HG03439 (cell line): ENCODE measurements around the gene WDR41.
"Not testable (repeated sequence)": the region's sequence is repeated elsewhere in the genome, so short reads cannot be mapped to it uniquely, and the experiment has no call there.

Experiments
- ATAC-seq: cut with Tn5 transposase; IDR thresholded peaks from one replicate; pipeline ENCODE4 v1.9.1; 2021; ENCODE audit warnings: mild to moderate bottlenecking, moderate library complexity; ENCODE audit not compliant: unreplicated experiment

Gene WDR41

GRCh38 chr5:77491783-77492652 lies at the start of gene WDR41:
Gene WDR41, minus strand, starts transcription at chr5:77492316. Its CDS starts 96 bp downstream, at chr5:77492220.
- ATAC-seq = peak; percentile 91

DNA sequence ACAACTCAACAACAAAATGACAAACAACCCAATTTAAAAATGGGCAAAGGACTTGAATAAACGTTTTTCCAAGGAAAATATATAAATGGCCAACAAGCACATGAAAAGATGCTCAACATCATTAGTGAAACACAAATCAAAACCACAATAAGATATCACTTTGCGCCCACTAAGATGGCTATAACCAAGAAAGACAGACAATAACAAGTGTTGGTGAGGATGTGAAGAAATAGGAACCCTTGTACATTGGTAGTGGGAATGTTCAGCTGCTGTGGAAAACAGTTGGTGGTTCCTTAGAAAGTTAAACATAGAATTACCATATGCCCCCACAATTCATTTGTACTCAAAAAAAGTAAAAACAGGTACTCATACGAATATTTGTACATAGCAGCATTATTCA lies 39.2 kb upstream of the WDR41 start:
- ATAC-seq = no peak

- no peak for ATAC-seq
Measured at GRCh38 chr5:77518304-77518703, 26.2 kb upstream of the WDR41 start.

- ATAC-seq = no peak
Measured at GRCh38 chr5:77514457-77514856, 22.3 kb upstream of the WDR41 start.

GRCh38 chr5:77513321-77513720 lies 21.2 kb upstream of the WDR41 start:
- no peak for ATAC-seq

- ATAC-seq = not testable (repeated sequence)
Measured at GRCh38 chr5:77501132-77501531, 9.0 kb upstream of the WDR41 start.

GRCh38 chr5:77499973-77500372 lies 7.9 kb upstream of the WDR41 start:
- ATAC-seq = no peak

- no peak for ATAC-seq
Measured at GRCh38 chr5:77499441-77499840, 7.3 kb upstream of the WDR41 start.

DNA sequence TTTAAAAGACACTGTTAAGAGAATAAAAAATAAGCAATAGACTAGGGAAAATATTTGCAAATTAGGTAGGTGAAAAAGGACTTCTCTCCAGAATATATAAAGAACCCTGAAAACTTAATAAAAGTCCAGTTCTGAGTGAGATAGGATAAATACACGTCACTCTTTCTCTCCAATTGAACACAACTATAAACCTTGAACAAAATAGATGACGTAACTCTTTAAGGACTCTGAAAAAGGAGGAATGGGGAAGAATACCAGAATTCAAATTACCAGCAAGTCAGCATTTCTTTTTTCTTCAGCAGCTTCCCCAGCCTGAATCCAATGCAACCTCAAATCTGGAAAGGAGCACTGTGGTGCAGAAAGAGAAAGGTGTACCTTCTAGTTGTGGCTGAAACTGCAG lies 6.8 kb upstream of the WDR41 start:
- no peak for ATAC-seq

DNA sequence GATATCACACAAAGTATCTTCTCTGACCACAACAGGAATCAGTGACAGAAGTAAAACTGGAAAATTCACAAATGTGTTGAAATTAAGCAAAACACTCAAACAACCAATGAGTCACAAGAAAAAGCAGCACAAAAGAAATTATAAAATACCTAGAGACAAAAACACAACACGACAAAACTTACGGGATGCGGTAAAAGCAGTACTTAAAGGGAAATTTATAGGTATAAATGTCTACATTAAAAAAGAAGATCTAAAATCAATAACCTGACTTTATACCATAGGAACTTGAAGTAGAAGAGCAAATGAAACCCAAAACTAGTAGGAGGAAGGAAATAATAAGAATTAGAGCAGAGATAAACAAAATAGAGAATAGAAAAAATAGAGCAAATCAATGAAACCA lies 2.8 kb upstream of the WDR41 start:
- no peak for ATAC-seq

DNA sequence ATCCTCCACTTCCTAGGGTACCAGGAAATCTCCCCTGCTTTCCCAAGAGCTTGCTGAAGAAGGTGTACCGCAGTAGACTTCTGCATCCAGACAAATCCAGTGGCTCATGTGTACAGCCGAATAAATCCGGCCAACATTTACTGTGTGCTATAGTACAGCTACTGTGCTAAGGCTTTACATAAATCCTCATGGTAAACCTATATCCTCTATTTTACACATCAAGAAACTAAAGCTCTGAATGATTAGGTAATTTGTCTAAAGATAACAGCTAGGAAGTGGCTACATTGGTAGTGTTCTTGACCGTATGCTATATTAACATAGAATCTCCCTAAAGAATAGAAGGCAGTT lies 511 bp upstream of the WDR41 start:
- ATAC-seq = peak; percentile 4

DNA sequence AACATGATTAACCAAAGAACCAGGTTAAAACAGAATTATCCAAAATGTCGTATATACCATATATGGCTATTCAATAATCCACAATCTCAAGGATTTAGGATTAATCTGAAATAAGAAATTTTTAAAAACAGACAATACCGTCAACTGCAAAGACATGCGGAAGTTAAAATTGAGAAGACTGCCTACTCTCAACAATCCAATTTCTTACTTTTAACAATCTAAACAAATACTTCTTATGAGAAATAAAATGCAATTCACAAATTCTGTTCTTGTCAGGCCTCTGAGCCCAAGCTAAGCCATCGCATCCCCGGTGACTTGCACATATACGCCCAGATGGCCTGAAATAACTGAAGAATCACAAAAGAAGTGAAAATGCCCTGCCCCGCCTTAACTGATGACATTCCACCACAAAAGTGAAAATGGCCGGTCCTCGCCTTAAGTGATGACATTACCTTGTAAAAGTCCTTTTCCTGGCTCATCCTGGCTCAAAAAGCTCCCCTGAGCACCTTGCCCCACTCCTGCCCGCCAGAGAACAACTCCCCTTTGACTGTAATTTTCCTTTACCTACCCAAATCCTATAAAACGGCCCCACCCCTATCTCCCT lies 1.3 kb downstream of the WDR41 start:
- not testable (repeated sequence) for ATAC-seq

DNA sequence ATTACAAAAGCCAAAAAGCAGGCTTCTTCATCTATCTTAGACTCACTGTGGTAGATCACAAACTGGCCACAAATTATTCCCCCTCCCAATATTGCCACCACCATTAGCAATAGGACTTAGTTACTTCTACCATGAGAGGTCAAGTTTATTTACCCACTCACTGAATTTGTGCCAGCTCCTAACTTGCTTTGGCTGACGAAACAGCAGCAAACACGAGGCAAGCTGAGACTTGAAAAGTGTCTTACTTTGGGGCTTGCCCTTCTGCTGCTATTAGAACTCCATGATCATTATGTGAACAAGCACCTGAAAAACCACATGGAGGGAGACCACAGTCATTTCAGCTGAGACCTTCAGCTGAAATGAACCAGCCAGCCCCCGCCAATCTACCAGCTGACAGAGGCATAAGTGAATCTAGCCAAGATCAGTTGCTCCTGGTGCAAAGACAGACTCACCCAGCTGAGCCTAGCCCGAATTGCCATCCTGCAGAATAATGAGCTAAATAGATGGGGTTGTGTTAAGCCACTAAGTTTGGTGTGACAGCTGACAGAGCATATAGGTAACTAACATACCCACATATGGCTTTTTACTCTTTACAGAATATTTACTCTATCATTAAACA lies 5.7 kb downstream of the WDR41 start:
- no peak for ATAC-seq

GRCh38 chr5:77483682-77484081 lies 8.4 kb downstream of the WDR41 start:
- no peak for ATAC-seq

DNA sequence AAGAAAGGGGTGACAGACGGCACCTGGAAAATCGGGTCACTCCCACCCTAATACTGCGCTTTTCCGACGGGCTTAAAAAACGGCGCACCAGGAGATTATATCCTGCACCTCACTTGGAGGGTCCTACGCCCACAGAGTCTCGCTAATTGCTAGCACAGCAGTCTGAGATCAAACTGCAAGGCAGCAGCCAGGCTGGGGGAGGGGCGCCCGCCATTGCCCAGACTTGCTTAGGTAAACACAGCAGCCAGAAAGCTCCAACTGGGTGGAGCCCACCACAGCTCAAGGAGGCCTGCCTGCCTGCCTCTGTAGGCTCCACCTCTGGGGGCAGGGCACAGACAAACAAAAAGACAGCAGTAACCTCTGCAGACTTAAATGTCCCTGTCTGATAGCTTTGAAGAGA lies 17.1 kb downstream of the WDR41 start:
- ATAC-seq = not testable (repeated sequence)

DNA sequence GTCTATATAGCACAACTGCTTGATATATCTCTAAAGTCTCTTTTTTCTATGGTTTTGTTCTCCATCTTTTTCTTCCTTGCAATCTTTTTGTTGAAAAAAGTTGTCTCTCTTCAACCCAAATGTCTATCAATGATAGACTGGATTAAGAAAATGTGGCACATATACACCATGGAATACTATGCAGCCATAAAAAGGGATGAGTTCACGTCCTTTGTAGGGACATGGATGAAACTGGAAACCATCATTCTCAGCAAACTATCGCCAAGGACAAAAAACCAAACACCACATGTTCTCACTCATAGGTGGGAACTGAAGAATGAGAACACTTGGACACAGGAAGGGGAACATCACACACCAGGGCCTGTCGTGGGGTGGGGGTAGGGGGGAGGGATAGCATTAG lies 23.2 kb downstream of the WDR41 start:
- not testable (repeated sequence) for ATAC-seq

- ATAC-seq = no peak
Measured at GRCh38 chr5:77463905-77464304, 28.2 kb downstream of the WDR41 start.

DNA sequence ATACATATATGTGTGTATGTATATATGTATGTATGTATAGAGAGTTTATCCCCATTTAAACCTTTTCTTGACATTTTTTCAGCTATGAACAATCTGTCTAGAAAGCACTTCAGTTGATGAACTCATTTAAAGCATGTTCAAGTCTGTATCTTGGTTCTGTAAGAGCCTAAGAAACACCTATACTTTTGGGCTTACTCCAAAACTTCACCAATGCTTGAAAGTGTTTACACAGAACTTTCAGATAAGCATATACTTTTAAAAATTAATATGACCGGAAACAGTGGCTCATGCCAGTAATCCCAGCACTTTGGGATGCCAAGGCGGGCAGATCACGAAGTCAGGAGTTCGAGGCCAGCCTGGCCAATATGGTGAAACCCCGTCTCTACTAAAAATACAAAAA lies 30.8 kb downstream of the WDR41 start:
- no peak for ATAC-seq

- no peak for ATAC-seq
Measured at GRCh38 chr5:77454123-77454522, 38.0 kb downstream of the WDR41 start.

- no peak for ATAC-seq
Measured at GRCh38 chr5:77452351-77452750, 39.8 kb downstream of the WDR41 start.

DNA sequence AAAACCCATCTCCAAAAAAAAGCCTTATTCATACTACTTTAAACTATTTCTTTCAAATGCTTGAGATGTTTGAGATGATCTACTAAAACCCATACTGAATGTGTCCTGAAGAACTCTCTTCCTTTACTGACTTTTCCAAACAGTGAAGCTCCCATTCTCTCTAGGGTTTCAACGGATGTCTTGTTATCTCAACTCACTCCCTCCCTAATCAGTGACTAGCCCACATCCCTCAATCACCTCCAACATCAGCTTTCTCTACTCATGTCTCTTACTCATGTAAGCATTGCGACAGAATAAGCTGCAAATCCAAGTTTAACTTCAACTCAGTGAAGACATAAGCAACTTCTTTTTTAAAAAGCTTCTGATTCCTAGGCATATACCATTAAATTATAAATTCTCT lies 42.1 kb downstream of the WDR41 start:
- ATAC-seq = no peak

GRCh38 chr5:77449277-77449676 lies 42.8 kb downstream of the WDR41 start:
- ATAC-seq = no peak
